HCT116 (cell line): ENCODE measurements around the gene EEPD1. TPM values are rescaled to one million over a fixed set of nuclear protein-coding genes. Genes with fewer than 3 reads are reported as not detected.

ENCODE experiments used
- ATAC-seq: fragments of 200-7000 bp; cut with Tn5 transposase; 2 replicates; pipeline ENCODE4 v1.9.1; 2020; ENCODE audit warnings: mild to moderate bottlenecking, moderate library complexity
- BruUV-seq: library from RNA; stranded (reverse); fragments of 400-500 nt; replicated peaks from 2 replicates; lab custom pipeline; 2021; lab: Mats Ljungman, UMichigan
- CTCF ChIA-PET: fragments of 300-600 bp; sonication (Branson Sonifier 250); formaldehyde crosslinking; loops from one replicate; lab custom pipeline; 2021; ENCODE audit warnings: antibody characterized with exemption; lab: Charles Lee
- POLR2A ChIA-PET: fragments of 300-600, 350-600 bp; sonication (Branson Sonifier 250); formaldehyde crosslinking; loops from one replicate; lab custom pipeline; 2021; ENCODE audit warnings: antibody characterized with exemption; lab: Charles Lee
- RAD21 ChIA-PET, 2 experiments: fragments of 300-600 bp; sonication (Branson Sonifier 250); formaldehyde crosslinking; loops; one replicate each; lab custom pipeline; 2023; ENCODE audit warnings: low total read pairs in 2 of 2; ENCODE audit not compliant: uncharacterized antibody in 2 of 2, unreplicated experiment in 2 of 2, low non-redundant PET in 1 of 2; lab: Charles Lee
- DNase-seq: peaks from one replicate; pipeline ENCODE4 v3.0.0-alpha.2; 2010; ENCODE audit warnings: low read depth, low spot score
- H2AFZ ChIP-seq: fragments of 200-600 bp; shearing (Covaris generic), sonication (generic); 2 replicates; pipeline ENCODE4 v1.6.1; 2017; ENCODE audit warnings: low read depth, mixed run types, mixed read lengths, antibody characterized with exemption, low read length; ENCODE audit not compliant: poor library complexity, severe bottlenecking
- H3K27ac ChIP-seq: 2 replicates; pipeline ENCODE4 v1.5.1; 2012; ENCODE audit warnings: low read depth, low read length
- H3K27me3 ChIP-seq: fragments of 200-600 bp; sonication (generic); 2 replicates; pipeline ENCODE4 v1.6.1; 2016; ENCODE audit warnings: mixed run types, low read length, mixed read lengths; ENCODE audit not compliant: insufficient read depth
- H3K36me3 ChIP-seq, 2 experiments: fragments of 200-500 bp in 1 of 2; fragments of 200-600 bp in 1 of 2; sonication (Bioruptor generic) in 1 of 2; sonication (generic) in 1 of 2; 2 replicates each; pipeline versions ENCODE4 v1.5.1 to v1.6.1; 2014 to 2016; ENCODE audit warnings: low read length in 2 of 2, inconsistent platforms in 1 of 2, mixed read lengths in 1 of 2, mixed run types in 1 of 2; ENCODE audit not compliant: insufficient read depth in 2 of 2, control insufficient read depth in 1 of 2
- H3K4me1 ChIP-seq, 2 experiments: fragments of 200-600 bp in 1 of 2; sonication (generic) in 1 of 2; 2 replicates each; pipeline versions ENCODE4 v1.5.1 to v1.6.1; 2012 to 2017; ENCODE audit warnings: low read length in 2 of 2, inconsistent platforms in 1 of 2, mild to moderate bottlenecking in 1 of 2, mixed read lengths in 1 of 2, mixed run types in 1 of 2, moderate library complexity in 1 of 2; ENCODE audit not compliant: insufficient read depth in 2 of 2, control insufficient read depth in 1 of 2
- H3K4me2 ChIP-seq: fragments of 200-600 bp; sonication (generic); 2 replicates; pipeline ENCODE4 v1.6.1; 2017; ENCODE audit warnings: mixed run types, low read length, mixed read lengths
- H3K4me3 ChIP-seq, 2 experiments: fragments of 200-600 bp in 1 of 2; sonication (generic) in 1 of 2; replicated peaks in 1 of 2; 2 replicates each; pipeline ENCODE4 v1.5.1; 2011 to 2016; ENCODE audit warnings: low read length in 2 of 2, control low read depth in 1 of 2, low read depth in 1 of 2, mild to moderate bottlenecking in 1 of 2, mixed read lengths in 1 of 2, mixed run types in 1 of 2
- H3K79me2 ChIP-seq: fragments of 200-600 bp; sonication (generic); 2 replicates; pipeline ENCODE4 v1.6.1; 2017; ENCODE audit warnings: mild to moderate bottlenecking, mixed run types, low read length, moderate library complexity, mixed read lengths; ENCODE audit not compliant: insufficient read depth
- H3K9ac ChIP-seq: fragments of 200-600 bp; sonication (generic); 2 replicates; pipeline ENCODE4 v1.6.1; 2016; ENCODE audit warnings: low read length, mixed read lengths
- H3K9me2 ChIP-seq: fragments of 200-600 bp; sonication (generic), shearing (Covaris generic); 2 replicates; pipeline ENCODE4 v1.6.1; 2017; ENCODE audit warnings: mixed run types, mild to moderate bottlenecking, moderate library complexity; ENCODE audit not compliant: insufficient read depth
- H3K9me3 ChIP-seq, 2 experiments: fragments of 200-500 bp in 1 of 2; fragments of 200-600 bp in 1 of 2; sonication (Bioruptor generic) in 1 of 2; sonication (generic) in 1 of 2; 2 replicates each; pipeline ENCODE4 v1.6.1; 2014 to 2017; ENCODE audit warnings: low read length in 2 of 2, mixed read lengths in 2 of 2, inconsistent platforms in 1 of 2, low read depth in 1 of 2, mild to moderate bottlenecking in 1 of 2, mixed run types in 1 of 2, moderate library complexity in 1 of 2; ENCODE audit not compliant: control insufficient read depth in 1 of 2, insufficient read depth in 1 of 2
- H4K20me1 ChIP-seq: fragments of 200-600 bp; sonication (generic), shearing (Covaris generic); 2 replicates; pipeline ENCODE4 v1.6.1; 2017; ENCODE audit warnings: mixed run types, mild to moderate bottlenecking, moderate library complexity; ENCODE audit not compliant: insufficient read depth
- ATF3 ChIP-seq: IDR thresholded peaks from 2 replicates; pipeline ENCODE4 v1.6.1; 2012
- EZH2phosphoT487 ChIP-seq: fragments of 200-600 bp; IDR thresholded peaks from 2 replicates; pipeline ENCODE4 v1.6.1; 2018; ENCODE audit warnings: antibody characterized with exemption, borderline replicate concordance
- FOSL1 ChIP-seq: IDR thresholded peaks from 2 replicates; pipeline ENCODE4 v1.6.1; 2012; ENCODE audit warnings: low read depth
- MAX ChIP-seq: IDR thresholded peaks from 2 replicates; pipeline ENCODE4 v1.6.1; 2012
- REST ChIP-seq: IDR thresholded peaks from 2 replicates; pipeline ENCODE4 v1.6.1; 2012; ENCODE audit warnings: low read depth
- SRF ChIP-seq: IDR thresholded peaks from 2 replicates; pipeline ENCODE4 v1.6.1; 2012; ENCODE audit warnings: low read depth
- intact Hi-C: fragments of 100-400 bp; cut with micrococcal nuclease; formaldehyde crosslinking; loops from 2 replicates; pipeline ENCODE4 v1.10.0; 2022
- total RNA-seq: library from RNA; stranded (reverse); gene quantifications from one replicate; pipeline ENCODE4 v1.2.1, GENCODE V29; 2021; ENCODE audit not compliant: unreplicated experiment

The EEPD1 gene
- total RNA-seq, 1 experiment from 2014 or later: 4.2 TPM

- no peak overlapping the region for H3K9ac ChIP-seq
- H3K27ac ChIP-seq: no peak overlapping the region
- ChIA-PET CTCF (no interaction called here), RAD21 (no interaction called here), POLR2A (no interaction called here)
- H3K4me1 ChIP-seq: peaks cover 27 to 37% of the 10 kb centered on the region in 2 experiments
- no peaks in the 10 kb centered on the region for H3K79me2 ChIP-seq
- H3K4me2 ChIP-seq: 0 out of 2 replicates have a peak overlapping the region, but pooled peaks have one; percentile 64
- TF ChIP-seq MAX (no peak), ATF3 (no peak), REST (no peak), SRF (no peak), EZH2phosphoT487 (no peak), FOSL1 (no peak)
- no peak for ATAC-seq
- H3K4me3 ChIP-seq: no peak overlapping the region
- H3K27me3 ChIP-seq: no peaks in the 10 kb centered on the region
- no peak overlapping the region for H2AFZ ChIP-seq
- H4K20me1 ChIP-seq: no peaks in the 10 kb centered on the region
- BruUV-seq: no TSS peak
- intact Hi-C loops: no loop called here
- H3K9me3 ChIP-seq: no peaks in the 10 kb centered on the region
- no peaks in the 10 kb centered on the region for H3K9me2 ChIP-seq
- no peaks in the 10 kb centered on the region for H3K36me3 ChIP-seq
- DNase-seq: no peak
These were observed 126.3 kb downstream of the EEPD1 start for GRCh38 chr7:36279200-36279925.
